ENCODE results near the gene IQCE.

IQCE gene

DNA sequence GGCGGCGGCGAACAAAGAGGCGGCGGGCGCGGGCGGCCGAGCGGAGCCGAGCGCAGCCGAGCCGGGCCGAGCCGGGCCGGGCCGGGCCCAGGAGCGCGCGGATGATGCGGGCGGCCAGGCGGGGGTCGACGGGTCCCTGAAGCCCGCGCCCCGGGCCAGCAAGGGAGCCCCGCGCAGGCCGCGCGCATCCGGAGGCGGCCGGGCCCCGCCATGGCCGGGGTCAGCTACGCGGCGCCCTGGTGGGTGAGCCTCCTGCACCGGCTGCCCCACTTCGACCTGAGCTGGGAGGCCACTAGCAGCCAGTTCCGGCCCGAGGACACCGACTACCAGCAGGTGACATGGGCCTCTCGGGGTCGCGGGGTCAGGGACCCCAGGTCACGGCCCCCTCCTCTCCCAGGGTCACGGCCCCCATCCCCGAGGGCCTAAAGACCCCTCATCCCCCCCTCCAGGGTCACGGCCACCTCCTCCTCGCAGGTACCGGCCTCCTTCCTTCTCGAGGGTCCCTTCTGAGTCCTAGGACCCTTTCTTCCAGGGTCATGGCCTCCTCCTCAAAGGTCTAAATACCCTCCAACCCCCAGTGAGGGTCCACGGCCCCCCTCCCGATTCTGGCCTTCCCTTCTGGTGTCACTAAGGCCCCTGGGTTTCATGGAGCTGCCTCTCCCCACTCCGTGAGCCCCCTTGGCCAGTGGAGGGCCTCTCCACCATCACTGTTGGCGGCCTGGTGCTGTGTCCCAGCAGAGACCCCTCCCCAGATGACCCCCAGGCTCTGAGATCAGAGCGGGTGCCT, 73.4 kb downstream of the IQCE start, which contains the start of gene TTYH3:
TTYH3 (plus strand) TSS at position 41 of the 787 bp plus-strand sequence; CDS start at position 211, 170 bp downstream.
- DNase-seq (ENCODE audit: low read depth in 4 of 4, low spot score in 1 of 4): no peak

GRCh38 chr7:2632733-2633537, 74.2 kb downstream of the IQCE start:
- peak in 1 of 4 experiments; percentile 41 for DNase-seq (ENCODE audit: low read depth in 4 of 4, low spot score in 1 of 4)

- peak in 1 of 4 experiments; percentile 48 for DNase-seq (ENCODE audit: low read depth in 4 of 4, low spot score in 1 of 4)
Observed at GRCh38 chr7:2633538-2634266, 74.9 kb downstream of the IQCE start.

DNA sequence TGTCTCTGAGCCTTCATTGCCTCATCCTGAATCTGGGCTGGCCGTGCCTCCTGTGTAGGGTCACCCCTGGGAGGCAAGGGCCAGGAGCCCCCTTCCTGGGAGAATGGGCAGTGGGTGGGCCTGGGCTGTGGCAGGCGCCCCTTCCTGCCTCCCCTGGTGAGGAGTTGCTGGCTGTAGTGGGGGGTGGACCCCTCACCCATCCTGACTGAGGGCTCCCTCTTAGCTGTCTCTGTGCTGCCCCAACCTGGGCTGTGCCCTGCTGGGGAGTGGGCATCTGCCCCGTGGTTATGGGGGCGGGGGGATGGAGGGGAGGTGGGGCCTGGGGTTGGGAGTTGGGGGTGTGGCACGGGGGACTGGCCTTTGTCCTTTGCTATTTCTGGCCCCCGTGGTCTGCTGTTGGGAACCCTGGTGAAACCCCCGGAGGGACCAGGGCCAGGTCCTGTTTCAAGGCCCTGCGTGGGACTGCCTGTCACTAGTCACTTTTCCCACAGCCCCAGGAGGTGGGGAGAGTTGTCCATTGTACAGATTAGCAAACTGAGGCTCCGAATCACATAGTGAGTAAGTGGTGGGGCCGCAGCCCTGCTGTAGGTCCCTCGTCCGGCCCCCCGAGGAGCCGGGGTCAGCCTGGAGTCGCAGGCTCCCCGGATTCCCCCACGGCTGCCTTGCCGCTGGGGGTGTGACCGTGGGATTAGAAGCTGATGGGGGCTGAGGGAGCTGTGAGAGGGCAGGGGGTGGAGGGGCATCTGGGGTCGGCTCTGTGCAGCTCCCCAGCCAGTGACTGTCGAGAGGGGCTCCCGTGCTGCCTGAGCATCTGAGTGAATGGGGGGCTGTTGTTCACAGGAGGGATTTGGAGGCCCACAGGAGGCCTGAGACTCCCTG, 75.7 kb downstream of the IQCE start:
- no peak for DNase-seq (ENCODE audit: low read depth in 4 of 4, low spot score in 1 of 4)

GRCh38 chr7:2635148-2635668, 76.4 kb downstream of the IQCE start:
- DNase-seq (ENCODE audit: low read depth in 4 of 4, low spot score in 1 of 4): no peak

DNA sequence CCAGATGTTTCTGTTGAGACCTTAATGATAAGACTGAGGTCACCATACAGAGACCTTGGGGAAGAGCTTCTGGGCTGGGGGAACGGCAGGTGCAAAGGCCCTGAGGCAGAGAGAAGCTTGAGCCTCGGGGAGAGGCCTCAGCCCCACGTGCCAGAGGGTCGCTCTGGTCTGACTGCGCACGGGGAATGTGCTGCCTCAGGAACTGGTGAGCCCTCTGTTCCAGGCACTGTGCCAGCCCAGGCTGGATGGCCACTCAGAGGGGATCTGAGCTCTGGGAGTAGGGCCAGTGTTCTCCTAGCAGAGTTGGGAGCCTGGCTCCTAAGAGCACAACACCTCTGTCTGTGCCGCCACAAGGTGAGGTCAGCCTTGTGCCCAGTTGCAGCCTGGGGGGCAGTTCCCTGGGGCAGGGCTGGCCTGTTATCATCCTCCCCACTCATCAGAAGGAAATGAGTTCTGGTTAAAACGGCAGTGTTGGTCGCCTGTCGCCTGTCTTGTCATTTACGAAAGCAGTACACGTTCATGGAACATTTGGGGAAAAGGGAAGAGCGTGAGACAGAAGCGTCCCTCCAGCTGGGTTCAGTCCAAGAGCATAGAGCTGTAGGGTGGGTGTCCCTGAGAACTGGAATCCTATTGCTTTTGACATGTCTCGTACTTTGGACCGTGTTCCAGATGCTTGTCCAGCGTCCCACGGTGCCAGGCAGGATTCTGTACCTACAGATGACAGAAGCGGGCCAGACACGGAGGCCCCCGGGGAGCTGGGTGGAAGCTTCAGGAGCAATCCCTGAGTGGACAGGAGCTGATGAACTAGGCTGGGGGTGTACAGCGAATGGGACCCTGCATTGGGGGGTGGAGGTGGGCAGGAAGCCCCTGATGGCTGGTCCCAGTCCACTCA, 77.3 kb downstream of the IQCE start:
- DNase-seq (ENCODE audit: low read depth in 4 of 4, low spot score in 1 of 4): no peak

- no peak for DNase-seq (ENCODE audit: low read depth in 4 of 4, low spot score in 1 of 4)
Observed at GRCh38 chr7:2637066-2637471, 78.3 kb downstream of the IQCE start.

GRCh38 chr7:2637505-2638223, 78.9 kb downstream of the IQCE start:
- no peak for DNase-seq (ENCODE audit: low read depth in 4 of 4, low spot score in 1 of 4)

- no peak for DNase-seq (ENCODE audit: low read depth in 4 of 4, low spot score in 1 of 4)
Observed at GRCh38 chr7:2638224-2638991, 79.6 kb downstream of the IQCE start.

DNA sequence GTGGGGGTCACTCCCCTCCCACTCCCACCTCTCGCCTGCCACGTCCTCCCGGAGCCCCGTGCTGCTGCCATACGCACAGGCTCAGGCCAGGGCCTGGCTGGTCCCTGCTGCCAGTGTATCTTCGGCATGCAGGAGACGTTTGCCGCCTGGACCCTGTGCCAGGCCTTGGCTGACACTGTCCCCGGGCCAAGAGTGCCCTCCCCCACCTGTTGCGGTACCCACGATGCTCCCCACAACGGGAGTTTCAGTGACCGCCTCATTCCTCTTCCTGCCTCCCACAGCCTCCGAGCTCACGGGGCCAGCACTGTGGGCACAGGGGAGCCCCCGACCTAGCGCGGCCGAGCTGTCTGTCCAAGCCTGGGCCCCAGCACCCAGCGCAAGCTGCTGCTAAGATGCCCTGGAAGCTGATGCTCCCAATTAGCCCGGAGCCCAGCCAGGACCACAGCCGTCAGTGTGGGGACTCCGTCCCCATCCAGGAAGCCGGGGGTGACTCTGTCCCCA, 80.5 kb downstream of the IQCE start:
- DNase-seq (ENCODE audit: low read depth in 4 of 4, low spot score in 1 of 4): no peak

GRCh38 chr7:2639695-2640481, 81.1 kb downstream of the IQCE start:
- no peak for DNase-seq (ENCODE audit: low read depth in 4 of 4, low spot score in 1 of 4)

DNA sequence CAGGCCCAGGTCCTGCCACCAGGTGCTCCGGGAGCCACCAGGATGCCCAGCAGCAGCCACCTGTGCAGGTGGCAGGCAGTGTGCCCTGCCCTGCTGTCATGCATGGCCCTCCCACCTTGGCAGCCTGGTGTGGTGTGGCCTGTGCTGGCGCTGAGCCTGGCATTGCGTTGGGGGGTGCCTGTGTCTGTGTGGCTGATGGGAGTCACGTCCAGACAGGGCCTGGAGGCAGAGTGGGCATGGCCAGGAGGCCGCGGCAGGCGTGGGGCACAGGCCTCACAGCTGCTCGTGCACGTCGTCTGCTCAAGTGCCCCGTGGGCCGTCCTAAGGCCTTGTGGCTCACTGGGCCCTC, 81.7 kb downstream of the IQCE start:
- no peak for DNase-seq (ENCODE audit: low read depth in 4 of 4, low spot score in 1 of 4)

GRCh38 chr7:2640846-2641316, 82.1 kb downstream of the IQCE start:
- DNase-seq (ENCODE audit: low read depth in 4 of 4, low spot score in 1 of 4): no peak

- no peak for DNase-seq (ENCODE audit: low read depth in 4 of 4, low spot score in 1 of 4)
Observed at GRCh38 chr7:2641406-2642393, 82.9 kb downstream of the IQCE start.

- no peak for DNase-seq (ENCODE audit: low read depth in 4 of 4, low spot score in 1 of 4)
Observed at GRCh38 chr7:2643386-2644219, 84.8 kb downstream of the IQCE start.
